Amniotic stem cell (primary cell): ENCODE data around the gene CLUH.

Experiments used
- DNase-seq: peaks from one replicate; lab custom pipeline; 2025; lab: John Stamatoyannopoulos, UW

Gene CLUH

DNA sequence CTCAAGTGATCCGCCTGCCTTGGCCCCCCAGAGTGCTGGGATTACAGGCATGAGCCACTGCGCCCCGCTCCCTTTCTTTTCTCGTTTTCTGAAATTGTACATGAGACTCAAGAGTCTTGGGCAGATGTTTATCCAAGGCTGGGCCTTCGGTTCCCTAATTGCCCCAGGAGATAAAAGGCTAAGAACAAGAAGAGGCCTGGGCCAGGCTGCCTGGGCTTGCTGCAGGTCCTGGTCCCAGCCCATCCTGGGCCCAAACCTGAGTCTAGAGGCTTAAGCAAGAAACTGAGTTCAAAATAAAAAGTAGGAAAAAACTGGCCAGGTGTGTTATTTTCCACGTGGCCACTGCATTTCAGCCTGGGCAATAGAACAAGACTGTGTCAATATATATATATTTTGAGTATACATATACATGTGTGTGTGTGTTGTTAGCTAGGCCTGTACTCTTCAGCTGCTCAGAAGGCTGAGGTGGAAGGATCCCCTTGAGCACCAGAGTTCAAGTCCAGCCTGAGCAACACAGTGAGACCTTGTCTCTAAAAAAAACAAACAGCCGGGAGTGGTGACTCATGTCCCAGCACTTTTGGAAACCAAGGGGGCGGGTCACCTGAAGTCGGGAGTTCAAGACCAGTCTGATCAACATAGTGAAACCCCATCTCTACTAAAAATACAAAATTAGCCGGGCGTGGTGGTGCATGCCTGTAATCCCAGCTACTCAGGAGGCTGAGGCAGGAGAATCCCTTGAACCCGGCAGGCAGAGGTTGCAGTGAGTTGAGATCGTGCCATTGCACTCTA, 6.8 kb upstream of the CLUH start:
- no peak for DNase-seq

DNA sequence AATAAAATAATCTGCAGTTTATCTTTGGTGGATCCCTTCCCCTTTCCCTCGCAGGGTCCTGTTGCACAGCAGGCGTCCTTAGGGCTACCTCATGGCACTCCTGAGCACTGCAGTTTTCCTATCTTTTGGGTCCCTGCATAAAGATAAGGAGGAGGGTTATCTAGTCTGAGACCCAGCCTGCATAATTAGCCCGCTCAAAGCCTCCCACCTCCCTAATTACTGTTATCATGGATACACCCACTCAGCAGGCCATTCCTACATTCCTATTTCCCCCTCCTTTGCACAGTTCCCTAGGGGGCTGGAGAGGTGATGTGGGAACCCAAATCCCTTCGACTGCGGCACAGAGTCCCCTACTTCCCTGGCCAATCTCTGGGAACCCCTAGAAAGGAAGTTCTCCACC, 5.1 kb upstream of the CLUH start:
- DNase-seq = no peak

DNA sequence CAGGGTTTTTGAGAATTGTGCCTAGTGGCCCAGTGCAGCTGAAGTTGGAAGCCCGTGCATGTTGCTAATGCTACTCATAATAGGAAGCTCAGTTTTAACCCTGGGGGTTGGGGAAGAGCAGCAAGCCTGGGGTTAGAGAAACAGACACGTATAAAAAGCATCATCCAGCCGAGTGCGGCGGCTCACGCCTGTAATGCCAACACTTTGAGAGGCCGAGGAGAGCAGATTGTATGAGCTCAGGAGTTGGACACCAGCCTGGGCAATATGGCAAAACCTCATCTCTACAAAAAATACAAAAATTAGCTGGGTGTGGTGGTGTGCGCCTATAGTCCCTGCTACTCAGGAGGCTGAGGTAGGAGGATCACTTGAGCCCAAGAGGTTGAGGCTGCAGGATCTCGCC, 2.3 kb upstream of the CLUH start:
- no peak for DNase-seq

DNA sequence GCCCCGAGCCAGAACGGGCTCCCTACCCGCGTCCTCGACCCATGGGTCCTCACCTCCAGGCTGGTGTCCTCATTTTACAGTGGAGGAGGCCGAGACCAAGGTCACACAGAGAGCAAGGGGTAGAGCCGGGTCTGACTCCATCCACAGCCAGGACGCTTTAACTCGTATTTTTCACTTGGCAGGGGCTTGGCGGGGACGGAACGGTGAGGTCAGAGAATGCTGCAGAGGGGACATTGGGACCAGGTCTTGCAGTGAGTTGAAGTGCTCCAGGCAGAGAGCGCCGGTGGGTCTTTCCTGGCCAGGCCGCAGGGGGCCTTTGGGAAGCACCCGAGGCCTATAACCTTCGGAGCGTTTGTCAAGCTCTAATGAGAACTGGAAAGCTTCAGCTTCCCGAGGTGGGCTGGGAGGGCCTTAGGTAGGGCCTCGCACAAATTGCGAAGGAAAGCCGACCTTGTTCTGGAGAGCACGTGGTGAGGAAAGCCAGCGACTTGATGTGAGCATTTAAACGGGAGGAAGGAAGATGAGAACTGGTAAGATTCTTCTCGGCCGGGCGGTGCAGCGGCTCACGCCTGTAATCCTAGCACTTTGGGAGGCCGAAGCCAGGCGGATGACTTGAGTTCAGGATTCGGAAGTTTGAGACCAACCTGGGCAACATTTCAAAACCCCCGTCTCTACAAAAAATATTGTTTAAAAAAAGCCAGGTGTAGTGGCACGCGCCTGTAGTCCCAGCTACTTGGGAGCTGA, 908 bp upstream of the CLUH start:
- no peak for DNase-seq

- DNase-seq = no peak
Observed at GRCh38 chr17:2710803-2711607, 559 bp downstream of the CLUH start.

DNA sequence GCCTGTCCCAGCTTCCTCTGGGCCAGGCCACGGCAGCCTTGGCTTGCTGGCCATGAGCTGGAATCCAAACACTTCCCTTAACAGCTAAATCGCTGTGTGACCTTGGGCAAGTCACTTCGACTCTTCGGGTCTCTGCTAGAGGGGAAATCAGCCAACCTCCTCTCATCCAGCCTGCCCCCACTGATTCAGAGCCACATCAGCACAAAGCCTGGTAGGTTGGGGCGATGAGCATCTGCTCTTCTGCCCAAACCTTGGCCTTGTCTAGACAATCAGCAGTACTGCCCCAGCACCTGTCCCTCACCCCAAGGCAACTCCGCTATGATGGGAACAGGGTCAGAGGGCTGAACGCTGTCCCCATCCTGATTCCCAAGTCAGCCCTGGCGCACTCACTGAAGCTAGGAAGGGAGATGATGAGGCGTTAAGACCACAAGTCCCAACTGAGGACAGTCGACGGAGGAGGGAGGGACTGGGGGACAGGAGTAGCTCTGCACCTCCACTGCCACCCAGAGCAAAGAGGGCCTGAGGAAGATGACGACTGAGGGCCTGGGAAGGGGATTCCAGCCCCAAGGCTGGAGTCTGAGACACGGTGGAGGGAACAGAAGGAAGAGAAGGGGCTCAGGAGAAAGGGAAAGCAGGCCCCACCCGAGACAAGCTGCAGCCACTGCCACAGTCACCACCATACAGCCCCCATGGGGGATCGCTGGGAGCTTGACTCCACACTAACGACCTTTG, 1.3 kb downstream of the CLUH start:
- DNase-seq = no peak

DNA sequence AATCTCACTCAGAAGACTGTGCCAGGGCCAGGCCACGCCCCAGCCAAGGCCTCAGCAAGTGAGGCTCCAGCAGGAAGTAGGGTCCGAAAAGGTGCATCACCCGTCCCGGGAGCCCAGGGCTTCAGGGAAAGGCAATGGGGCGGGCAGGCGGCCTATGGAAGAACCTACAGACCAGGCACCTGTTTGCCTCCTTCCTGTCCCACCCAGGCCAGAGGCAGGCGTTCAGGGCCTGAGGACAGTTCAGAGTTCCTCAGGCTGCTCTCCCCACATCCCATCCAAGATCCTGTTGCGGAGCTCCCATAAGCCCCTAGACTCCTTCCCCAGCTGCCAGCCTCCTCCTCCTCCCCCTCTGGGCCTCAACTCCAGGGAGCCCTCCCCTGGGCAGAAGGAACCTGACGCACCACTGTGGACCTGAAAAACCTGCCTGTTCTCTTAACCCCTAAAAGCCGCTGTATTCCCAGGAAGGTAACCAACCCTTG, 2.3 kb downstream of the CLUH start:
- DNase-seq = no peak

DNA sequence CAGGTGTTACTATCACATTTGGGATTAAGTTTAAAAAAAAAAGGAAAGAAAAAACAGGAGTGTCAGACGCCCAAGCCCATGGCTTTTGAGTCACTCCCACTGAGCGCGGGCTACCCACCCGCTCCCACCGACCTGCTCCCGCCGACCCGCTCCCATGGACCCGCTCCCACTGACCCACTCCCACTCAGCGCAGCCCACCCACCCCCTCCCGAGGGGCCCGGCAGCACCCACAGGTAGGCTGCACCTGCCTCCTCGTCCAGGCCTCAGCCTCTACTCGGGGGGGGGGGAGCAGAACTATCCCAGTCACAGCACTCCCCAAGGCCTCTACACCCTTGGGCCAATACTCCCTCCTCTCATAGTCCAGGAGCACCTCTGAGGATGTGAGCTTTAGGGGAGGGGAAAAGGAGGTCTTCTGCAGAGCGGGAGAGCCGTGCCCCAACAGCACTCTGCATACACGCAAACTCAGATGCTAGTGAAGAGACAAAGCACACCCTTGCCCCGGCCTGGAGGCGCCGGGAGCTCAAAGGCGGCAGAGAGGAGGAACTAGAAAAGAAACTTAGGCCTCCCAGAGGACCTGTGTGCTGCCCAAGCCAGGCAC, 2.9 kb downstream of the CLUH start:
- DNase-seq = no peak

- no peak for DNase-seq
Observed at GRCh38 chr17:2707721-2708584, 3.6 kb downstream of the CLUH start.

GRCh38 chr17:2706911-2707510, 4.6 kb downstream of the CLUH start:
- no peak for DNase-seq

DNA sequence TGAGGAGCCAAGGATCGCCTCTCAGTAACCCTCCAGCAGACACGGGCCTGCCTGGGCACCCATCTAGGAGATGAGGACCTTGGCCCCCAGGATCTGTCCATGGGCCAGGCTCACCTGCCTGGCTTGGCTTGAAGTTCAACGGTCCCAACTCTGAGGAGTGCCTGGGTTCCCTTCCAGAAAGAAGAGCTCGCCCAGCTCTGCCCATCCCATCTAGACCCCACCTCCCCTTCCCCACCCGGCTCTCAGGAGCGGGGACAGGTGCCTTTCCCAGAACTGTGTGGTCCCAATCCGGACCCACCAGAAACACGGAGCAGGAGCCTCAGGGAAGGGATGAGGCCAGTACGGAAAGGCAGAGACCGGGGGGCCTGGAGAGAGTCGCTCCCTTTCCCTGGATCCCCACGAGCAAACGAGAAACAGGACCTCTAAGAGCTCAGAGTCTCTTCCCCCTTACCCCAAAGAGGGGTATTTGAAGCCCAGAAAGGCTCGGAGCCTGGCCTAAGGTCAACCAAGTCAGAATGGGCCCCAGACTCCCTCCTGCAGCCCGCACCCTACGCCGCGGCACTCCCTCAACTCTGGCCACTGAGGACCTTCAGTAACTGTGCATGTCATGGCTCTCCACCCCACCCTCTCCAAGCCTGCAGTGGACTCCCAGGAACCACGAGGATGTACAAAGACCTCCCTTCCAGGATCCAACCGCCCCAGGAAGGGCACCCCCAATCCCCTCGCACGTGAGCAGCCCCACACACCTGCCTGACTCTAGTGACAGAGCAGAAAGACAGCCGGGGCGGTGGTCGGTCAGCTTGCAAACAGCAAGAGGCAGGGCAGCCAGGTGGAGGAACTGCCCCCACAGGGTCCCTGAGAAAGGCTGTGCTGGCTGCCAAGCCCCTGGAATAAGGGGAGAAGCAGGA, 5.4 kb downstream of the CLUH start:
- no peak for DNase-seq

DNA sequence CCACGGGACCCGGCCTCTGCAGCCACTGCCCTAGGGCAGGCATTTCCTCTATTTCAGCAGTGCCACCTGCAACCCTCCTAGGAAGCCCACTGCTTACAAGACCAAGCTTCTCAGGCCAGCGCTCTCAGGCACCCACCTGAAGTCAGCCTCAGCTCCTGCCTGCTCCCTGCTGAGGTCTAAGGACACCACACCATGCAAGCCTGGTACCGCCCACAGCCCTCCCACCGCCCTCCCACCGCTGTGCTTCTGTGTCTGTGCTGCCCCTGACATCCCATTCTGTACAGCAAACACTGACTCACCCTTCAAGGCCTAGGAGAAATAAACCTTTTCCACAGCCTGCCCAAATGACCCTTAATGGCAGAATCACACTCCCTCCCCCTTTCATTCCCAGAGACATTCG, 6.3 kb downstream of the CLUH start:
- DNase-seq = no peak

DNA sequence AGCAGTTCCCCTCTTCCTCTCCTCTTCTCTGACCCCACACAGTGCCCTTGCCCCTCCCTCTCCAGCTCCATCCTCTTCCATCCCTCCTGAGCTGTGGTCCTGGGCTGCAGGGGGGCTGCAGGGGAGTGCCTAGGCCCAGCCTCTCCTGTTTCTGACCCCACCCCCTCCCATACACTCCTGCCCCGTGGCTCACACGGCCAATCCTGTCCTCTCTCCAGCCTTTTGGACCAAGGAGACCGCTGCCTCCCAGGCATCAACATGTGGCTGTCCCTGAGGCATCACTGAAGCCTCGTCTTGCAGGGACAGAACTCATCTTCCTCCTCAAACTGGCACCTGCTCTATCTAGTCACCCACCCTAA, 6.7 kb downstream of the CLUH start:
- DNase-seq = no peak

DNA sequence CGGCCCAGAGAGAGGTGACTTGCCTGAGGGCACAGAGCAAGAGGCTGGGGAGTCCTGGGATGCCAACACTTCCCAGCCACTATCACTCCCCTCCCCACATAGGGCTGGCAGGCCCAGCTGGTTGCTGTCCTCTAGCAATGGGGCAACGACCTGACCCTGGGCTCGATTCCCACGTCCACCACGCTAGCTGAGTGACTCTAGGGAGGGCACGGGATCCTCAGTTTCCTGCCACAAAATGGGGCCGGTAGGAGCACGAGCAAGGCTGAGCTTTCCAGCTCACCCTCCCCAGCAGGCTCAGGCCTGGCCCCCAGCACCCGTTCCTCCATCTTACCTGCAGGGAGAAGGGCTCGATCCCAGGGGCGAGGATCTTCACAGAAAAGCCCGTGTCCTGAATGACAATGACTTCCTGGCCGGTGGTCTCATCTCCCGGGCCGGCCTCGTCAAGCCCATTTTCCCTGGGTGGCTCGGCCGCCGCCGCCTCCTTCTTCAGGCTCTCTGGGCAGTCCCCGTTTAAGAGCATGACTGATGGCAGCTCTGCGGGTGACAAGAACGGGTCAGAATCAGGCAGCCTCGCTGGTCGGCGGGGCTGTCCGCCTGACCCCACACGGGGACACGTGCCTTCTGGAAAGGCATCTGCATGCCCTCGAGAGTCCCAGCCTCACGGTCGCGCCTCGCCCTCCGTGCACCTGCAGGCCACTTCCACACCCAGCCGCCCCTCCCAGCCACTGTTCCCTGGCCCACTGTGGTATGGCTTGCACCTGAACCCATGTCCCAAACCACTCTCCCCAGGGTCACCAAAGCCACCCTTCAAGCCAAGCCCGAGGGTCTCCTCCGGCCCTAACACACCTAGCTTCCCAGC, 7.3 kb downstream of the CLUH start:
- no peak for DNase-seq

DNA sequence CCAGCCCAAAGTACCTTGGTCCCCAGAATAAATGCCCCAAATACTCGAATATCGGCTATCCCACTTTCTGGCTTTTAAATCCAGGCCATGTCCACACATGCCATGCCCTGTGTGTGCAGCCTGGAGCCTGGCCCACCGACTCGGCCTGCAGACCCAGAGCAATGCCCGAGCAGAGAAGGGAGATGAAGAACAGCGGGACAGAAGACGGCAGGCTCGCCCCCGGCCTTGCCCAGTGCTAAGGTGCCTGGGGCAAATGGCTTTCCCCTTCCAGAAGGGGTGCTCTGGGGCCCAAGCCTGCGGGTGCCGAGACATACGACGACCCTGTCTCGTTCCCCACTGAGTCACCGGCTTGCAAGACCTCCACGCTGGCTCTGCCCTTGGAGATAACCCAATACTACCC, 8.0 kb downstream of the CLUH start:
- no peak for DNase-seq

DNA sequence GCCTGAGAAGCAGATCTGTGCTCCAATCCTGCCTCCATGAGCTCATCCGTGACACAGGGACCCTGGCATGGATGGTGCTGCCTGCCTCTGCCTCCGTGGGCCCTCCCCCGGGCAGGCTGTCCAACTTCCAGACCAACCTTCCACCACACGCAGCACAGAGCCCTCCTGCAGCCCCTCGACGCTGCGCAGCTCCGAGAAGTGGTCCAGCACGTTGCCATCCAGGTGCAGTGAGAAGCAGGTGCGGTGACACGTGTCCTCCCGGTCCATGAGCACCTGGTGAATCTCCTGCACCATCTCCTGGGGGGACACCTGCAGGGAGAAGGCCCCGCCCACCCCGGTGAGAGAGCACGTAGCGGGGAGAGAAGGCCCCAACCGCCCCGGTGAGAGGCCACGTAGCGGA, 8.4 kb downstream of the CLUH start:
- no peak for DNase-seq

DNA sequence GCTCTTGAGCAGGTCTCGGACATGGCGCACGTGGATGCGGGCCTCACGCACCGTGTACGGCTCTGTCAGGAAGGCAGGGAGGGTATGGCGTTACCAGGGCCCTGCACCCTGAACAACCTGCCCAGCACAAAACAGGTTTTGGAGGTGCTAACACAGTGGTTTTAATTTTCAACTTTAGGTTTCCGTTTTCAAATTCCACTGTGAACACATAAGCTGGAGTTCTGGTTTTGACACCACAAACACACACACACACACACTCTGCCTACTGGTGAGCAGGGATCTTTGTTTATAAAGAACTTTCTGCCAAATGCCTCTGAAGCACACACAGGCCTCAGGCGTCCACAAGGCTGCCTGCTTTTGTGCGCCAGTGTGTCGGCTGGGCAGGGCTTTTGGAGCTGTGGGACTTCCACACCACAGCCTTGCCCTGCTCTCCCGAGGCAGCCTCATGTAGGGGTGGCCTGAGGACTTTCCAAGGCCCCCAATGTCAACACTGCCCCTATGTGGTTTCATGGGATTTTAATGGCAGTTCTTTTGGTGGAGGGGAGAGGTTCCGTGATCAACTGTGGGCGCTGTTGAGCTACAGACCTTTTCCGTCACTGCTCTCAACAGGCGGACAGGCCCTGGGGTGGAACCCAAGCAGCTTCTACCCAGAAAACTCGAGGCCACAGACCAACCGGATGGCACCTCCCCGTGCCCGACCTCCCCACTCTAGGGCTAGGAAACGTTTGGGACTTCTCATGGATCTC, 9.4 kb downstream of the CLUH start:
- DNase-seq = no peak
